H1 (cell line): ENCODE results near the gene NYAP2. TPM values are rescaled to one million over a fixed set of nuclear protein-coding genes. Genes with fewer than 3 reads are reported as not detected.

Experiments used
- CTCF ChIA-PET: fragments of 300-600 bp; sonication (Branson Sonifier 250); formaldehyde crosslinking; loops from one replicate; lab custom pipeline; 2021; ENCODE audit not compliant: partially characterized antibody; lab: Charles Lee
- POLR2A ChIA-PET: fragments of 300-600 bp; sonication (Branson Sonifier 250); formaldehyde crosslinking; loops from one replicate; lab custom pipeline; 2021; ENCODE audit warnings: inconsistent platforms; ENCODE audit not compliant: partially characterized antibody; lab: Charles Lee
- DNase-seq, 2 experiments: peaks; one replicate each; pipeline versions ENCODE4 v3.0.0 to v3.0.0-alpha.2; 2010 to 2022; ENCODE audit warnings: low spot score in 2 of 2, low read depth in 1 of 2, mixed read lengths in 1 of 2
- FAIRE-seq: peaks from 2 replicates; lab custom pipeline; 2011; peaks lifted over from hg19 to GRCh38; lab: Jason Lieb, UNC
- H2AFZ ChIP-seq: 2 replicates; pipeline ENCODE4 v1.8.1; 2012; ENCODE audit warnings: low read length, inconsistent platforms
- H2AK5ac ChIP-seq: 2 replicates; pipeline ENCODE4 v1.6.1; 2013; ENCODE audit warnings: low read depth, low read length
- H2BK120ac ChIP-seq: replicated peaks from 2 replicates; pipeline ENCODE3; 2013; ENCODE audit warnings: low read depth, low read length, inconsistent platforms
- H2BK12ac ChIP-seq: 2 replicates; pipeline ENCODE4 v1.6.1; 2013; ENCODE audit warnings: low read depth, low read length
- H2BK15ac ChIP-seq: 2 replicates; pipeline ENCODE4 v1.6.1; 2013; ENCODE audit warnings: low read length
- H2BK20ac ChIP-seq: 2 replicates; pipeline ENCODE4 v1.6.1; 2013; ENCODE audit warnings: low read length
- H2BK5ac ChIP-seq: 2 replicates; pipeline ENCODE4 v1.6.1; 2013; ENCODE audit warnings: low read depth, low read length
- H3K14ac ChIP-seq: 2 replicates; pipeline ENCODE4 v1.6.1; 2013; ENCODE audit warnings: inconsistent platforms; ENCODE audit not compliant: insufficient read length
- H3K18ac ChIP-seq: 2 replicates; pipeline ENCODE4 v1.6.1; 2013; ENCODE audit warnings: low read length; ENCODE audit errors: extremely low read depth
- H3K23ac ChIP-seq: 2 replicates; pipeline ENCODE4 v1.6.1; 2013; ENCODE audit warnings: inconsistent platforms; ENCODE audit not compliant: insufficient read length
- H3K23me2 ChIP-seq: 2 replicates; pipeline ENCODE4 v1.6.1; 2013; ENCODE audit warnings: low read depth, low read length
- H3K27ac ChIP-seq: 2 replicates; pipeline ENCODE4 v1.6.1; 2011; ENCODE audit warnings: low read depth, low read length, inconsistent platforms
- H3K27me3 ChIP-seq, 4 experiments: replicated peaks in 1 of 4; 1 replicate in 1 of 4; 2 replicates in 3 of 4; pipeline versions ENCODE4 v1.6.1 to v1.8.1; 2011 to 2013; ENCODE audit warnings: low read length in 3 of 4, mild to moderate bottlenecking in 3 of 4, inconsistent platforms in 2 of 4, mixed read lengths in 2 of 4, moderate library complexity in 1 of 4; ENCODE audit not compliant: control insufficient read depth in 3 of 4, insufficient read depth in 3 of 4; ENCODE audit errors: extremely low read depth in 1 of 4
- H3K36me3 ChIP-seq, 4 experiments: 2 replicates each; pipeline versions ENCODE4 v1.6.1 to v1.8.1; 2011 to 2013; ENCODE audit warnings: mild to moderate bottlenecking in 4 of 4, low read length in 3 of 4, moderate library complexity in 2 of 4, control low read depth in 1 of 4, inconsistent platforms in 1 of 4; ENCODE audit not compliant: insufficient read depth in 4 of 4, control insufficient read depth in 2 of 4
- H3K4ac ChIP-seq: replicated peaks from 2 replicates; pipeline ENCODE3; 2013; ENCODE audit warnings: low read length, low read depth, mixed read lengths, inconsistent platforms; ENCODE audit not compliant: insufficient read length
- H3K4me1 ChIP-seq, 4 experiments: replicated peaks in 1 of 4; 1 replicate in 1 of 4; 2 replicates in 3 of 4; pipeline versions ENCODE4 v1.6.1 to v1.8.1; 2011 to 2013; ENCODE audit warnings: low read length in 3 of 4, inconsistent platforms in 2 of 4, mixed read lengths in 1 of 4; ENCODE audit not compliant: insufficient read depth in 4 of 4, control insufficient read depth in 3 of 4
- H3K4me2 ChIP-seq, 2 experiments: 2 replicates each; pipeline versions ENCODE4 v1.6.1 to v1.8.1; 2011 to 2013; ENCODE audit warnings: low read depth in 2 of 2, low read length in 2 of 2, control low read depth in 1 of 2, inconsistent platforms in 1 of 2, mild to moderate bottlenecking in 1 of 2; ENCODE audit not compliant: insufficient read depth in 1 of 2
- H3K4me3 ChIP-seq, 4 experiments: fragments of 200-600, 300-600 bp in 1 of 4; sonication (generic), shearing (Covaris generic), sonication (Bioruptor Twin) in 1 of 4; 2 replicates each; pipeline versions ENCODE4 v1.5.1 to v1.8.1; 2011 to 2016; ENCODE audit warnings: low read length in 4 of 4, low read depth in 3 of 4, control low read depth in 2 of 4, inconsistent platforms in 2 of 4, mild to moderate bottlenecking in 2 of 4, mixed read lengths in 1 of 4, moderate library complexity in 1 of 4; ENCODE audit not compliant: insufficient read depth in 2 of 4; ENCODE audit errors: extremely low read depth in 1 of 4
- H3K56ac ChIP-seq: replicated peaks from 2 replicates; pipeline ENCODE3; 2013; ENCODE audit warnings: low read depth, mild to moderate bottlenecking, mixed read lengths, low read length, inconsistent platforms; ENCODE audit not compliant: insufficient read length
- H3K79me1 ChIP-seq: 2 replicates; pipeline ENCODE4 v1.6.1; 2013; ENCODE audit warnings: low read depth, low read length, control low read depth
- H3K79me2 ChIP-seq, 2 experiments: 2 replicates each; pipeline versions ENCODE4 v1.6.1 to v1.8.1; 2012 to 2013; ENCODE audit warnings: low read length in 2 of 2, mild to moderate bottlenecking in 2 of 2, inconsistent platforms in 1 of 2; ENCODE audit not compliant: insufficient read depth in 2 of 2, control insufficient read depth in 1 of 2
- H3K9ac ChIP-seq, 4 experiments: replicated peaks in 1 of 4; 1 replicate in 1 of 4; 2 replicates in 3 of 4; pipeline versions ENCODE4 v1.6.1 to v1.8.1; 2011 to 2013; ENCODE audit warnings: low read depth in 3 of 4, low read length in 3 of 4, control low read depth in 2 of 4, mild to moderate bottlenecking in 2 of 4, moderate library complexity in 2 of 4, inconsistent platforms in 1 of 4; ENCODE audit errors: extremely low read depth in 1 of 4
- H3K9me3 ChIP-seq, 2 experiments: 2 replicates each; pipeline versions ENCODE4 v1.6.1 to v1.8.1; 2012 to 2013; ENCODE audit warnings: mild to moderate bottlenecking in 2 of 2, moderate library complexity in 2 of 2, control low read depth in 1 of 2, inconsistent platforms in 1 of 2, low read depth in 1 of 2, low read length in 1 of 2, mixed read lengths in 1 of 2; ENCODE audit not compliant: insufficient read depth in 2 of 2
- H4K20me1 ChIP-seq, 2 experiments: replicated peaks in 1 of 2; 2 replicates each; pipeline versions ENCODE3 to v1.8.1; 2011 to 2013; ENCODE audit warnings: inconsistent platforms in 2 of 2, low read length in 2 of 2, mild to moderate bottlenecking in 1 of 2; ENCODE audit not compliant: insufficient read depth in 2 of 2, control insufficient read depth in 1 of 2
- H4K5ac ChIP-seq: 2 replicates; pipeline ENCODE4 v1.6.1; 2013; ENCODE audit warnings: low read length, low read depth, mixed read lengths, inconsistent platforms; ENCODE audit not compliant: insufficient read length
- H4K8ac ChIP-seq: 2 replicates; pipeline ENCODE4 v1.8.0; 2013; ENCODE audit warnings: mild to moderate bottlenecking, moderate library complexity, low read length, inconsistent platforms; ENCODE audit not compliant: insufficient read depth; ENCODE audit errors: extremely low read depth
- H4K91ac ChIP-seq: replicated peaks from 2 replicates; pipeline ENCODE3; 2013; ENCODE audit warnings: low read length, mixed read lengths, inconsistent platforms; ENCODE audit not compliant: insufficient read length
- YY1 ChIP-seq: IDR thresholded peaks from 2 replicates; pipeline ENCODE4 v1.6.1; 2011; ENCODE audit warnings: low read depth, mild to moderate bottlenecking, low read length
- WGBS, 2 experiments: shearing (Covaris generic) in 1 of 2; methylation state at CpG; one replicate each; pipeline versions ENCODE4 v1.1.6 to v1.1.7; 2013 to 2015; ENCODE audit warnings: low lambda C conversion rate in 2 of 2, mixed read lengths in 2 of 2, inconsistent platforms in 1 of 2, low coverage in 1 of 2, missing lambda C conversion rate in 1 of 2; ENCODE audit not compliant: insufficient replicate concordance in 2 of 2, insufficient coverage in 1 of 2, insufficient read length in 1 of 2; ENCODE audit errors: extremely low coverage in 1 of 2, missing lambda C conversion rate in 1 of 2; 5-methylcytosine and 5-hydroxymethylcytosine counted together
- polyA plus RNA-seq, 7 experiments: library from polyadenylated mRNA; depleted of rRNA in 3 of 7; stranded (reverse) in 5 of 7; unstranded in 2 of 7; fragments of >200 nt in 5 of 7; fragments of 200-250 nt in 2 of 7; gene quantifications; 1 replicate in 5 of 7; 2 replicates in 1 of 7; 4 replicates in 1 of 7; pipeline versions ENCODE4 v1.2.1 to v1.2.3, GENCODE V29; 2011 to 2013; ENCODE audit warnings: missing spikeins in 2 of 7, mixed read lengths in 2 of 7
- total RNA-seq: library from RNA; stranded (reverse); fragmentation: NEBNext Ultra II Directional; extraction: Animal tissue kit (Norgen Biotek cat#: 25700); gene quantifications from 2 replicates; pipeline ENCODE4 v1.2.1, GENCODE V29; 2021

Gene NYAP2
- total and polyA plus RNA-seq, 2 of the 8 experiments (the other 6 are each of a cell fraction or from before 2014, with no cell fraction given): not detected

DNA sequence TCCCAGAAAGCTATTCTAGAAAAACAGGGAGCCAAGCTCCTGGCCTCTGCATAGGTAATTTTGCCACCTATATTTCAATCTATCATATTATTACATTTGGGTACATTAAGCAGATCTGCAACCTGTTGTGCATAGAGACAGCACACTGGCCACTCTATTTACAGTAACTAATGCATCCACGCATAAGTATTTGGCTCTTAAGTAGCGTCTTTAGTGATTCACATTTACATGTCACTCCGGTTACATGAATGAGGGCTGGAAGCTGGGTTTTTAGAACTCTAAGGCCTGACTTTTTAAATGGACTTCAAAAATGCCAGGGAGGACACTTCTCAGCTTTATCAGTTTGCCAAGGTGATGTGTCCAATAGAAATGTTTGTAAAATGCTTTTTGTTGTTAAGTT, 97.7 kb downstream of the NYAP2 start:
- no peak for TF ChIP-seq YY1
- Histone ChIP-seq H2BK20ac (no peak overlapping the region), H3K4me3 (no peak overlapping the region), H3K56ac (no peak overlapping the region), H3K4me1 (peaks cover 0 to 2% (median 0%) of the 10 kb centered on the region in 4 experiments; a peak in 1 of 7 replicates), H3K27ac (no peak overlapping the region), H3K23me2 (no peaks in the 10 kb centered on the region), H2AK5ac (no peak overlapping the region), H4K91ac (no peak overlapping the region), H4K5ac (no peak overlapping the region), H4K8ac (no peak overlapping the region), H3K18ac (no peak overlapping the region), H3K27me3 (no peaks in the 10 kb centered on the region), H3K23ac (no peak overlapping the region), H3K79me2 (no peaks in the 10 kb centered on the region), H2BK15ac (no peak overlapping the region), H3K4me2 (no peak overlapping the region), H3K9ac (no peak overlapping the region), H2BK5ac (no peak overlapping the region), H3K9me3 (no peaks in the 10 kb centered on the region), H3K4ac (no peak overlapping the region), H2BK12ac (no peak overlapping the region), H2BK120ac (no peak overlapping the region), H3K14ac (no peak overlapping the region), H3K79me1 (no peaks in the 10 kb centered on the region), H4K20me1 (no peaks in the 10 kb centered on the region), H3K36me3 (no peaks in the 10 kb centered on the region), H2AFZ (no peak overlapping the region)
- FAIRE-seq (no peak), DNase-seq (no peak)
- ChIA-PET POLR2A (no interaction called here), CTCF (interaction anchor here (1.2 kb wide), 1 partner anchor 10 kb away, joined by 3 read pairs; no protein-coding TSS in a partner anchor)
- WGBS, 2 experiments: 51% methylated on average over 3 of the region's 3 CpGs; no CpG with 5 or more reads in 1 of the 2 experiments
